ENCODE results near the gene CDIPT. TPM values are rescaled to one million over a fixed set of nuclear protein-coding genes. Genes with fewer than 3 reads are reported as not detected.

Gene CDIPT
- polyA plus RNA-seq, 3 donors, result 84.2 to 133 (median 122) TPM

DNA sequence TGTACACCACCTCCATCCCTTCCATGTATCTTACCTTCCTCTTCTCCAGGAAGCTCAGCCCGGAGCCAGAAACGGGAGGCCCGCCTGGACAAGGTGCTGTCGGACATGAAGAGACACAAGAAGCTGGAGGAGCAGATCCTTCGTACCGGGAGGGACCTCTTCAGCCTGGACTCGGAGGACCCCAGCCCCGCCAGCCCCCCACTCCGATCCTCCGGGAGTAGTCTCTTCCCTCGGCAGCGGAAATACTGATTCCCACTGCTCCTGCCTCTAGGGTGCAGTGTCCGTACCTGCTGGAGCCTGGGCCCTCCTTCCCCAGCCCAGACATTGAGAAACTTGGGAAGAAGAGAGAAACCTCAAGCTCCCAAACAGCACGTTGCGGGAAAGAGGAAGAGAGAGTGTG, 43.5 kb downstream of the CDIPT start:
- WGBS, 3 donors, result 63 to 81% (median 75%) methylated on average over 15 of the region's 15 CpGs
- no peak overlapping the region for H3K27ac ChIP-seq (ENCODE audit: low read depth, low read length)

DNA sequence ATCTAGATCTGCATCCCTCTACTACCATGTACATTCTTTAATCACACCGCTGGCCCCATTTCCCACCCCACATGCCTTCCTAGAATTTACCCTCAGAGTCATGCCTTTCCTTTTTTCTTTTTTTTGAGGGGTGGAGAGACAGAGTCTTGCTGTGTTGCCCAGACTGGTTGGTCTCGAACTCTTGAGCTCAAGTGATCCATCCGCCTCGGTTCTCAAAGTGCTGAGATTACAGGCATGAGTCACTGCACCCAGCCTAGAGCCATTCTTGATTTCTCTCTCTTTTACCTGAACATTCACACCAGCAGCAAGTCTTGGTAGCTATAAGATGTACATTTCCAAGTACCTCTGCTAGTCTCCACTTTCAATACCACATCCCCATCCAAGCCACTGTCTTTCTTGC, 44.9 kb downstream of the CDIPT start:
- H3K27ac ChIP-seq (ENCODE audit: low read depth, low read length), result no peak overlapping the region
- 77 to 94% (median 92%) methylated on average over 4 of the region's 4 CpGs for WGBS, 3 donors

DNA sequence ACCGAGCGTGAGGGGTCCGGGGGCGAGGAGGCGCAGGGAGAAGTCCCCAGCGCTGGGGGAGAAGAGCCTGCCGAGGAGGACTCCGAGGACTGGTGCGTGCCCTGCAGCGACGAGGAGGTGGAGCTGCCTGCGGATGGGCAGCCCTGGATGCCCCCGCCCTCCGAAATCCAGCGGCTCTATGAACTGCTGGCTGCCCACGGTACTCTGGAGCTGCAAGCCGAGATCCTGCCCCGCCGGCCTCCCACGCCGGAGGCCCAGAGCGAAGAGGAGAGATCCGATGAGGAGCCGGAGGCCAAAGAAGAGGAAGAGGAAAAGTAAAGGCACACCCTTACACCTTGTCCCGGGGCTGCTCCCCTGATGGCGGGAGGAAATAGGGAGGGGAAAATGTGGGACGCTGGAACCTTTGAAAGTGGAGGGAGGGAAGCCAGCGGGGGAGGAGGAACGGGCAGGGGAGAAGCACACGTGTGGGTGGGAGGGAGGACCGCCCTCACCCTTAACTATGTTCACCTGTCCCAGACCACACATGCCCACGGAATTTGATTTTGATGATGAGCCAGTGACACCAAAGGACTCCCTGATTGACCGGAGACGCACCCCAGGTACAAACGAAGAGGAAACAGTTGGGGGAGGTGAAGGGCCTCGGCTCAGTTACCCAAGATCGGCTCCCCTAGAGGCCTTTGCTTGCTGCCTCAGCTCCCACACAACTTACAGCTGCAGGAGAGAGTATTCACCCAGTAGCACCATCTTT, 46.2 kb downstream of the CDIPT start:
- 1 to 5% (median 4%) methylated on average over 34 to 37 of the region's 37 CpGs for WGBS, 3 donors
- H3K27ac ChIP-seq (ENCODE audit: low read depth, low read length), result peak overlapping the region; percentile 34

DNA sequence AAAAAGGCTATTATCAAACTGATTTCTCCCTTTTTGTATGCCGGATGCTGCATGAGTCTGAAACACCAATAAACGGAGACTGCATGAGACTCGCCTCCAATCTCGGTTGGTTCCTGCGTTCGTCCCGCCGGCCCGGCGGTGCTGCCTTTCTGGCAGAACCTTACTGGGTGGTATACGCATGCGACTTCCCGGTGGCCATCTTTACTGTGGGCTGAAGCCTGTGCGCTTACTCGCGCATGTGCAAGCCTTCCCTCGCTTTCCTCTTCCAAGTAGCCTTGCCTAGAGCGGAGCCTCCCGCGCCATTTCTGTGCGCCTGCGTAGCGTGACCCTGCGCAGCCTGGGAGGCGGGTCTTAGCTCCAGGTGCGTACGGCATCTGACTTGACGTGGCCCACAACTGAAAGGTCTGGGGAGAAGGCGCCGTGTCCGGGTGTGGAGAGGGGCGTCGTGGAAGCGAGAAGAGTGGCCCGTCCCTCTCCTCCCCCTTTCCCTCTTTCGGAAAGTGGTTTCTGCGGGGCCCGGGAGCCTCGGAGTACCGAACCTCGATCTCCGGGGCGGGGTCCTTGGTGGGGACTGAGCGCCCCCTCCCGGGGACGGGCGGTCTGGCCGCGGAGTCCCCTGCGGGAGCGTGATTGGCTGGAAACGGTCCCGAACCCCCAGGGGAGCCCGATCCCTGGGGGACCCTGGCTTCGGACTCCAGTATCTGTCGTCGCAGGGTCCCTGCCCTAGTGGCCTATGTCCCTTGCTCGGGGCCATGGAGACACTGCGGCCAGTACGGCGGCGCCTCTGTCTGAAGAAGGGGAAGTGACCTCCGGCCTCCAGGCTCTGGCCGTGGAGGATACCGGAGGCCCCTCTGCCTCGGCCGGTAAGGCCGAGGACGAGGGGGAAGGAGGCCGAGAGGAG, 47.0 kb downstream of the CDIPT start, which contains the start of gene PAGR1:
TSS of gene PAGR1 (plus strand) at position 360 of the 901 bp plus-strand sequence. CDS start at position 734, 374 bp downstream.
- WGBS, 3 donors, result 0 to 1% (median 1%) methylated on average over 57 to 70 of the region's 70 CpGs
- H3K27ac ChIP-seq (ENCODE audit: low read depth, low read length), result peak within 1 kb of the TSS; percentile 34

DNA sequence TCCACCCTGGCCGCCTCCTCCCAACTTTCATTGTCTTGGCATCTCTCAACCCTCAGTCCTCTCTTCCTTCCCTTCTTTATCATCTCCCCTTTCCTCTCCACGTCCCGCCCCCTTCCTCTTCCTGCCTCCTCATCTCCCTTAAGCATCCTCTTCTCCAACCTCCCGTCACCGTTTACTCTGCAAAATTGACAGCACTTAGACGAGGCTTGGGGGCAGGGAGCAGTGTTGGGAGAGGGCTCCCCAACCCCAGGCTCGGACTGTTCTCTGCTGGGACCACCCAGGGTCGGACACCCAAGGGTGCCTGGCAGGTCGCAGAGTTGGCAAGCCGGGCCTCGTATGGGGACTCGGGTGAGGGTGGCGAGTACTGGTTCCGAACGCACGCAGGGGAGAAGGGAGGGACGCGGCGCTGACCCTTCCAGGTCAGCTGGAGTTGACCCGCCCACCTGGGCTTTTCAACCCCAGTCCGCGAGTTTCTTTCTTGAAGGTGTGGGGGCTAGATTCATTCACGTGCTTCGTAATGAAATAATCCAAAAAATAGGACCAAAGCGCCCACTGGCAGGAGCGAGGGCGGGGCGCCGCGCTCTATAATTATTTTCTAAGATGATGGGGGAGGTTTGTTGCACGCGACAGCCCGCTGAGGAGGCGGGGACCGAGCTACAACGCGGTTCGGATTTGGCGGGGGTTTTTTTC, 47.8 kb downstream of the CDIPT start:
- H3K27ac ChIP-seq (ENCODE audit: low read depth, low read length), result no peak overlapping the region
- WGBS, 3 donors, result 3 to 13% (median 4%) methylated on average over 35 to 39 of the region's 39 CpGs

DNA sequence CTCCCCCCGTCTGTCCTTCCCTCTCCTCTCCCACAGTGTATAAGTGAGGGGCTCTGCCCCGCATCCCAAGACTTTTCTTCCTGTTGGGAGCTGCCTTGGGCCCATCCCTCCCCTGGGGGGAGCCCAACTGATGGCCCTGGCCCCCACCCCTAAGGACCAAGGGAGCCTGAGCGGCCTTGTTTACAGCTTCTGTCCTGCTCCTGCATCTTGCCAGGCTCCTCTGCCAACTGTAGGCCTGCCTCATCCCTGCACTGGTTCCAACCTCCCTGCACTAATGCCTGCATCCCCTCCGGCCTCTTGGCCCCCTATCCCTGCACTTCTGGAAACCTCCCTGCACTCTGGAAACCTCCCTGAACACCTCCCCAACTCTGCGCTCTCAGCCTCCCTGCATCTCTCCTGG, 48.4 kb downstream of the CDIPT start:
- 86 to 92% (median 90%) methylated on average over 4 to 5 of the region's 5 CpGs for WGBS, 3 donors
- H3K27ac ChIP-seq (ENCODE audit: low read depth, low read length), result no peak overlapping the region

DNA sequence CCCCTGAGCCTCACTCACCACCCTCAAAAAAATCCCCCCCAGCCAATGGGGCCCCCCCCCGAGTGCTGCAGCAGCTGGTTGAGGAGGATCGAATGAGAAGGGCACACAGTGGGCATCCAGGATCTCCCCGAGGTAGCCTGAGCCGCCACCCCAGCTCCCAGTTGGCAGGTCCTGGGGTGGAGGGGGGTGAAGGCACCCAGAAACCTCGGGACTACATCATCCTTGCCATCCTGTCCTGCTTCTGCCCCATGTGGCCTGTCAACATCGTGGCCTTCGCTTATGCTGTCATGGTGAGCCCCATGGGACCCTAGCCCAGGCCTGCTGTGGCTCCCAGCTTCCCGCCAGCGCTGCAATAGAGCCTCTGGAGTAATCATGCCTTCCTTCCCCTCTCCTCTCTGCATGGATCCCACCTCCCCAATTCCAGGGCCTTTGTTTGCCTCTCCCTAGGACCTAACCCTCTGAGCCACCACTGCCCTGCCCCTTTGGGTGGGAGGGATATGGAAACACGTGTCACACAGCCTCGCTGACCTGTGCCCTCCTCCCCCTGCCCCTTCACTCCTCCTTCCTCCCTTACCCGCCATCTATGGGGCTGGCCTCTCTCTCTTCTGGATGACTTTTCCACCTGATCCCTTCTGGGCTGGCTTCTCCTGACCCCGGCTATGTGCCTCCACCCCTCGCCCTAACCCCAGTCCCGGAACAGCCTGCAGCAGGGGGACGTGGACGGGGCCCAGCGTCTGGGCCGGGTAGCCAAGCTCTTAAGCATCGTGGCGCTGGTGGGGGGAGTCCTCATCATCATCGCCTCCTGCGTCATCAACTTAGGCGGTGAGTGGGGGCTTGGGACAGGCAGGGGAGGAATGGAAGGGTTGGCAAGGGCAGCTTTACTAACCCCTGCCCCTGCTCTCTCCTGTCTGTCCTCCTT, 49.1 kb downstream of the CDIPT start:
- no peak overlapping the region for H3K27ac ChIP-seq (ENCODE audit: low read depth, low read length)
- 73 to 84% (median 77%) methylated on average over 21 to 24 of the region's 24 CpGs for WGBS, 3 donors

DNA sequence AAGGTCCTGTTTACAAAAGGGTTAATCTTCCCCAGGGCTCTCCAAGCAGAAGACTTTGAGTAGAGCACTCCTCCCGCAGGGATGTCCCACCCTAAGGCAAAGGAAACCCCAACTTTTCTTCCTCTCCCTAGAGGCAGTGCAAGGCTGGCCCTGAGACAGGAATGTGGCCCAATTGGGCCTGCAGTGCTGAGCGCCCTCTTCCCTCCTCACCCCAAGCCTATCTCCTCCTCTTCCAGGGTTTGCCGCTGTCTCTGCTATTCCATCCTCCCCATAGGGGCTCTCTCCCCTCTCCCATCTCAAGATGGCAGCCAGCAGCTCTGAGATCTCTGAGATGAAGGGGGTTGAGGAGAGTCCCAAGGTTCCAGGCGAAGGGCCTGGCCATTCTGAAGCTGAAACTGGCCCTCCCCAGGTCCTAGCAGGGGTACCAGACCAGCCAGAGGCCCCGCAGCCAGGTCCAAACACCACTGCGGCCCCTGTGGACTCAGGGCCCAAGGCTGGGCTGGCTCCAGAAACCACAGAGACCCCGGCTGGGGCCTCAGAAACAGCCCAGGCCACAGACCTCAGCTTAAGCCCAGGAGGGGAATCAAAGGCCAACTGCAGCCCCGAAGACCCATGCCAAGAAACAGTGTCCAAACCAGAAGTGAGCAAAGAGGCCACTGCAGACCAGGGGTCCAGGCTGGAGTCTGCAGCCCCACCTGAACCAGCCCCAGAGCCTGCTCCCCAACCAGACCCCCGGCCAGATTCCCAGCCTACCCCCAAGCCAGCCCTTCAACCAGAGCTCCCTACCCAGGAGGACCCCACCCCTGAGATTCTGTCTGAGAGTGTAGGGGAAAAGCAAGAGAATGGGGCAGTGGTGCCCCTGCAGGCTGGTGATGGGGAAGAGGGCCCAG, 50.0 kb downstream of the CDIPT start:
- WGBS, 3 donors, result 68 to 80% (median 80%) methylated on average over 9 of the region's 9 CpGs
- no peak overlapping the region for H3K27ac ChIP-seq (ENCODE audit: low read depth, low read length)

DNA sequence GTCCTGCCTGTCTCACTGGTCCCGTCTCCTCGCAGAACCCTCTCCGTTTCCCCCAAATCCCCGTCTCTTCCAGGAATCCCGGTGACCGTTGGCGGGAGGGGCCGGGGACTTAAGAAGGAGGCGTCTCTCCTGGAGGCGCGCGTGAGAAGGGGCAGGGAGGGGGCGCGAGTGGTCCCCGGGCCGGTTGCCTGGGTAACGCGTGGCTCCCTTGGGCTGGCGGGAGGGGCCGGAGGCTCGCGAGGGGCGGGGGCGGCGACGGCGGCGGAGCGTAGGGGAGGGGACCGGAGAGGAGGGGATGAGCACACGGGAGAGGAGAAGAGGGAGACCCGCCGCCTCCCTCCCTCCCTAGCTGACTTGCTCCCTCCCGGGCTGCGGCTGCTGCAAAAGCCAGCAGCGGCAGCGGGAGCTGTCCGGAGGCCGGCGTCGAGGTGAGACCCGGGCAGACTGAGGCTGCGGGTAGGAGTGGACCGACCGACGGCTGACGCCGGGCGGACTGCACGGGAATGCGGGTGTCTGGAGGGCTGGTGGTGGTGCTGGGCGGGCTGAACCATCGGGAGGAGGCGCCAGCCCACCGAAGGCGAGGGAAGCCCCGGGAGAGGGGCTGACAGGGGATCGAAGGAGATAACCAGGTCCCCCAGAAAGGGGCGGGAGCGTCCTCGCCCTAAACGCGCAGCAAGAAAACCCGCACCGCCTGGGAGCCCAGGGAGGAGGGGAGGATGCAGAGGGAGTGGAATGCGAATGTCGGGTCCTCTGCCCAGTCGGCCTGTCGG, 50.9 kb downstream of the CDIPT start, which contains the start of gene PRRT2:
TSS of gene PRRT2 (plus strand) at position 298 of the 770 bp plus-strand sequence. CDS start 862 bp downstream, outside the sequence.
- H3K27ac ChIP-seq (ENCODE audit: low read depth, low read length), result no peak within 1 kb of the TSS
- 4 to 5% (median 4%) methylated on average over 57 to 69 of the region's 69 CpGs for WGBS, 3 donors

DNA sequence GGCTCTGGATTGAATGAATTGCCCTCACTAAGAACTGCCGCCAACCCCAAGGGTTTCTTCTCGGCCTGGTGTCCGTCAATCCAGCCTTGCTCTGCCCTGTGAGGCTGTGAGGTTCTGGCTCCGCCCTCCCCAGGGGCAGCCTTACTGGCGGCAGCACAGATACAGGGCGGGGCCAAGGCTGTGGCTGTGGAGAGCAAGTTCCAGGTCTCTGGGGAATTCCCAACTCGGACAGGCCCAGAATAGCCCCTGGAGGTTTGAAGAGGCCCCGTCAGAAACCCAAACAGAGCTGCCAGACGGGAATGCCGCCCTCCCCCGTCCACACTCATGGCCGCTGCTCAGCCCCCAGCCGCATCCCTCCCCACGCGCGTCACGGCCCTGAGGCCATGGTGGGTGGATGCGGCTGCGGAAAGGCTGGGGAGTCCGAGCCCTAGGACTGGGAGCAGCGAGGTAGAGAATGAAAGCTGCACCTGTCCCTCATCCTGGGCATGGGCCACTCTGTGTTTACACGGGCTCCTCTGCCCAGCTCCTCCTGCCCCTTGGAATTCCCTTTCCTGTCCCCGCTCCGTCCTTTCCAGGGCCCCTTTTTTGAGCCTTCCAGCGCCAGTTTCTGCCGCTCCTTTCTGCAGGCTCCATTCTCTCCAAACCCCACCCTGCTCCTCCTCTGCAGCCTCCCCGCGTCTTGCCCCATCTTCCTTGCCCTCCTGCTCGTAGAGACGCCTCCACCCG, 51.7 kb downstream of the CDIPT start:
- 1% methylated on average over 29 to 31 of the region's 31 CpGs for WGBS, 3 donors
- no peak overlapping the region for H3K27ac ChIP-seq (ENCODE audit: low read depth, low read length)

DNA sequence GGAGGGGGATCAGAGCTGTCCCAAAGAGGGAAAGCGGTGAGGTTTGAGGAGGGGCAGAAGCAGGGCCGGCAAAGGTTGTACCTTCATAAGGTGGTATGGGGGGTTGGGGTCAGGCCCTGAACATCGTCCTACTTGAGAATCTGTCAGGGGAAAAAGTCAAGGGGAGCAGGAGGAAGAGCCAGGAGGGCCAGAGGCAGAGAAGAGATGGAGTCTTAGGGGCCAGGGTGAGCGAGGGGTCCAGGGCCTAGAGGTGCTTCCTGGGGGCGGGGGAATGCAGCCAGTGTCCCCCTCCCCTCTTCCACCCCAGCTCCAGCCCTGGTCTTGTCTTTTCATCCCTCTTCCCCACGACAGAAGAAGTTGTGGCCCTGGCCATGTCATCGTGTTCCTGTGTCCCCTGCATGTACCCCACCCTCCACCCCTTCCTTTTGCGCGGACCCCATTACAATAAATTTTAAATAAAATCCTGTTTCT, 52.3 kb downstream of the CDIPT start:
- WGBS, 3 donors, result 32 to 42% (median 36%) methylated on average over 9 of the region's 9 CpGs
- H3K27ac ChIP-seq (ENCODE audit: low read depth, low read length), result no peak overlapping the region

DNA sequence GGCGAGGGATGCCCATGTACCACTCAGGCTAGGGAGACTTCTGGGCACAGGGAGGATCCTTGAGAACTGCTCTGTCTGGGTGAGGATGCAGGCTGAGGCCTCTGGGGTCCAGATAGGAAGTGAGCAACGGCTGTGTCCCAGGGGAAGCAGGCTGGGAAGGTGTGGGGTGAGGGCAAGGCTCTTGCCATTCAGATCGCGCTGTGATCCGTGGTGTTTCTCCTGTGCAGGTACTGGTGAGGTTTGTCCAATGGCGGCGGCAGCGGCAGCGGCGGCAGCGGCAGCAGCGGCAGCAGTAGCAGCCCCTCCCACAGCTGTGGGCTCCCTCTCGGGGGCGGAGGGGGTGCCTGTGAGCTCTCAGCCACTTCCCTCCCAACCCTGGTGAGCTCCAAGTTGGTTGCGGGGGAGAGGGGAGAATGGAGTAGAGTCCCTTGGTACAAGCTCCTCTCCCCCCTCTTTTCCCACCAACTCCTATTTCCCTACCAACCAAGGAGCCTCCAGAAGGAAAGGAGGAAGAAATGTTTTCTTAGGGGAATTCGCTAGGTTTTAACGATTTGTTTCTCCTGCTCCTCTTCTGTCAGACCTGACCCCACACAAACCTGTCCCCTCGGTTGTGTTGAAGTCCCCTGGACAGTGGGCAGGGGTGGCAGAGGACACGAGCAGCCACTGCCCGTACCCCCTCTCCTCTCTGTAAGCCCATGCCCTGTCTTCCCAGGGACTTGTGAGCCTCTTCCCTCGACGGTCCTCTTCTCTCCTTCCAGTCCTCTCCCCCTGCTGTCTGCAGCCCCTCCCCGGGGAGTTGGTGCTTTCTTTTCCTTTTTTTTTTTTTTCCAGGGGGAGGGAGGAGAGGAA, 53.0 kb downstream of the CDIPT start:
- H3K27ac ChIP-seq (ENCODE audit: low read depth, low read length), result no peak overlapping the region
- WGBS, 3 donors, result 58 to 69% (median 62%) methylated on average over 21 to 23 of the region's 23 CpGs

DNA sequence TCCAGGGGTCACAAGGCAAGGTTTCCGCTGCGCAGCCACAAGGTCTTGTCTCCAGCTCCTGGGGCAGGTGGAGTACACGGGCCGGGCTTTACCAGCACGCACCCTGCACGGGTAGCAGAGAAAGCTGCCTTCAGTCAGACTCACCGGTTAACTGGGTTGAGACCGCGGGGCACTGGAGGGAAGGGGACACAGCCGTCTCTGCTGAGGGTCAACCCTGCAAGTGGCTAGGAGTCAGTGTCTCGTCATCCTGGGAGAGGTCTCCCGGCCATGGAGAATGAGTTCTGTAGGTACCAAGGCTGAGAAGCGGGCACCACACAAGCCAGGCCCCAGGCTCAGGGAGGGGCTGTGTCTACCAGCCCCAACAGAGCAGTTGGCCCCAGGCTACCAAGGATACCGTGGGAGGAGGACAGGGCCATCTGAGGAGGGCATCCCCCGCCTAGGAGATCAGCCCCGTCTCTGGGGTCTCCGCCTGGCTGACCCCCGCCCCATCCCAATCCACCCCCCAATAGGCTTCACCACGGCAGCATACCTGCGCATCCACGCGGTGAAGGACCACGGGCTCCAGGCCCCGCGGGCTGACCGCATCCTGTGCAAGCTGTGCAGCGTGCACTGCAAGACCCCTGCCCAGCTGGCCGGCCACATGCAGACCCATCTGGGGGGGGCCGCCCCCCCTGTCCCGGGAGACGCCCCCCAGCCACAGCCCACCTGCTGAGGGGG, 53.8 kb downstream of the CDIPT start:
- H3K27ac ChIP-seq (ENCODE audit: low read depth, low read length), result no peak overlapping the region
- WGBS, 3 donors, result 74 to 85% (median 79%) methylated on average over 29 to 31 of the region's 31 CpGs
